ENCODE results near the gene ATG4B. TPM values are rescaled to one million over a fixed set of nuclear protein-coding genes. Genes with fewer than 3 reads are reported as not detected.

ATG4B gene
- total and polyA plus RNA-seq, 10 donors = 31.1 to 114 (median 87.7) TPM

GRCh38 chr2:241603686-241604085 lies 33.8 kb upstream of the ATG4B start:
- Histone ChIP-seq H3K9me3 (no peaks in the 10 kb centered on the region), H3K27ac (no peak overlapping the region), H3K36me3 (peaks cover 0 to 99% (median 52%) of the 10 kb centered on the region in 6 donors), H3K27me3 (replicated peaks in 1 of 7) (no peaks in the 10 kb centered on the region), H3K4me1 (peaks cover 0 to 7% (median 3%) of the 10 kb centered on the region in 6 donors), H3K4me3 (no peak overlapping the region)
- WGBS, 5 donors = 91 to 94% (median 92%) methylated on average over 5 of the region's 5 CpGs
- no peak for DNase-seq
- TF ChIP-seq POLR2AphosphoS5 (IDR thresholded peaks at IDR 0.05) (no peak), CTCF (IDR thresholded peaks at IDR 0.05 in 8 of 11, conservative IDR thresholded peaks at IDR 0.05 in 3 of 11) (no peak), POLR2A (IDR thresholded peaks at IDR 0.05) (no peak)
- intact Hi-C loops (cut with DNase I; ENCODE audit: low total_unique reads) = no loop called here

GRCh38 chr2:241606186-241606585 lies 31.3 kb upstream of the ATG4B start:
- TF ChIP-seq CTCF (IDR thresholded peaks at IDR 0.05 in 8 of 11, conservative IDR thresholded peaks at IDR 0.05 in 3 of 11) (no peak), POLR2A (IDR thresholded peaks at IDR 0.05) (no peak), POLR2AphosphoS5 (IDR thresholded peaks at IDR 0.05) (no peak)
- Histone ChIP-seq H3K4me1 (peaks cover 4 to 32% (median 23%) of the 10 kb centered on the region in 6 donors), H3K27ac (no peak overlapping the region), H3K27me3 (replicated peaks in 1 of 7) (no peaks in the 10 kb centered on the region), H3K36me3 (peaks cover 0 to 76% (median 37%) of the 10 kb centered on the region in 6 donors), H3K4me3 (no peak overlapping the region), H3K9me3 (no peaks in the 10 kb centered on the region)
- intact Hi-C loops (cut with DNase I; ENCODE audit: low total_unique reads) = no loop called here
- 94 to 97% (median 97%) methylated on average over 5 to 8 of the region's 8 CpGs for WGBS, 5 donors
- DNase-seq = no peak

GRCh38 chr2:241607162-241607885 lies 30.2 kb upstream of the ATG4B start:
- 92 to 98% (median 96%) methylated on average over 21 to 27 of the region's 27 CpGs for WGBS, 5 donors
- Histone ChIP-seq H3K27ac (no peak overlapping the region), H3K4me1 (peaks cover 4 to 33% (median 23%) of the 10 kb centered on the region in 6 donors), H3K27me3 (replicated peaks in 1 of 7) (no peaks in the 10 kb centered on the region), H3K36me3 (peaks cover 0 to 65% (median 29%) of the 10 kb centered on the region in 6 donors), H3K4me3 (no peak overlapping the region), H3K9me3 (no peaks in the 10 kb centered on the region)
- intact Hi-C loops (cut with DNase I; ENCODE audit: low total_unique reads) = no loop called here
- DNase-seq = no peak
- TF ChIP-seq CTCF (IDR thresholded peaks at IDR 0.05 in 8 of 11, conservative IDR thresholded peaks at IDR 0.05 in 3 of 11) (no peak), POLR2A (IDR thresholded peaks at IDR 0.05) (no peak), POLR2AphosphoS5 (IDR thresholded peaks at IDR 0.05) (no peak)

GRCh38 chr2:241608881-241609280 lies 28.6 kb upstream of the ATG4B start:
- peaks cover 0 to 49% (median 18%) of the 10 kb centered on the region in 6 donors for H3K36me3 ChIP-seq
- no peak overlapping the region for H3K4me3 ChIP-seq
- DNase-seq = no peak
- WGBS, 5 donors = 51 to 66% (median 53%) methylated on average over 10 of the region's 10 CpGs
- H3K27ac ChIP-seq = no peak overlapping the region
- no peaks in the 10 kb centered on the region for H3K9me3 ChIP-seq
- H3K27me3 ChIP-seq (replicated peaks in 1 of 7) = no peaks in the 10 kb centered on the region
- intact Hi-C loops (cut with DNase I; ENCODE audit: low total_unique reads) = no loop called here
- H3K4me1 ChIP-seq = peaks cover 4 to 33% (median 23%) of the 10 kb centered on the region in 6 donors
- TF ChIP-seq POLR2AphosphoS5 (IDR thresholded peaks at IDR 0.05) (no peak), POLR2A (IDR thresholded peaks at IDR 0.05) (no peak), CTCF (IDR thresholded peaks at IDR 0.05 in 8 of 11, conservative IDR thresholded peaks at IDR 0.05 in 3 of 11) (no peak)
